Activated naive CD8-positive, alpha-beta T cell (primary cell): ENCODE results near the gene ZP4.
"Not testable (repeated sequence)": the region's sequence is repeated elsewhere in the genome, so short reads cannot be mapped to it uniquely, and the experiment has no call there.

ENCODE experiments used
- H3K27ac Mint-ChIP-seq: one replicate; pipeline ENCODE4 v1.8.0; 2021; ENCODE audit warnings: mixed read lengths
- H3K27me3 Mint-ChIP-seq: one replicate; pipeline ENCODE4 v1.8.0; 2021; ENCODE audit warnings: mixed read lengths
- H3K36me3 Mint-ChIP-seq: one replicate; pipeline ENCODE4 v1.8.0; 2021; ENCODE audit warnings: mixed read lengths
- H3K4me1 Mint-ChIP-seq: one replicate; pipeline ENCODE4 v1.8.0; 2021; ENCODE audit warnings: low read depth, mixed read lengths
- H3K4me3 Mint-ChIP-seq: one replicate; pipeline ENCODE4 v1.8.0; 2021; ENCODE audit warnings: mild to moderate bottlenecking, mixed read lengths
- H3K9me3 Mint-ChIP-seq: one replicate; pipeline ENCODE4 v1.8.0; 2021; ENCODE audit warnings: low read depth, mixed read lengths

ZP4 gene

GRCh38 chr1:237861944-237862343 is 28.8 kb downstream of the ZP4 start:
- H3K36me3 Mint-ChIP-seq, result no peaks in the 10 kb centered on the region
- H3K27ac Mint-ChIP-seq, result no peak overlapping the region
- peaks cover 2% of the 10 kb centered on the region for H3K4me1 Mint-ChIP-seq
- no peak overlapping the region for H3K4me3 Mint-ChIP-seq
- peaks cover 5% of the 10 kb centered on the region for H3K9me3 Mint-ChIP-seq
- H3K27me3 Mint-ChIP-seq, result peaks cover 4% of the 10 kb centered on the region

GRCh38 chr1:237858992-237859391 is 31.7 kb downstream of the ZP4 start:
- Mint-ChIP-seq H3K27ac (no peak overlapping the region), H3K9me3 (peaks cover 5% of the 10 kb centered on the region), H3K36me3 (no peaks in the 10 kb centered on the region), H3K4me1 (no peaks in the 10 kb centered on the region), H3K4me3 (no peak overlapping the region), H3K27me3 (peaks cover 2% of the 10 kb centered on the region)

GRCh38 chr1:237857455-237857854 is 33.3 kb downstream of the ZP4 start:
- H3K27ac Mint-ChIP-seq, result no peak overlapping the region
- peaks cover 2% of the 10 kb centered on the region for H3K27me3 Mint-ChIP-seq
- H3K36me3 Mint-ChIP-seq, result no peaks in the 10 kb centered on the region
- H3K4me1 Mint-ChIP-seq, result no peaks in the 10 kb centered on the region
- H3K9me3 Mint-ChIP-seq, result peaks cover 5% of the 10 kb centered on the region
- no peak overlapping the region for H3K4me3 Mint-ChIP-seq

- Mint-ChIP-seq H3K4me1 (no peaks in the 10 kb centered on the region), H3K27me3 (no peaks in the 10 kb centered on the region), H3K4me3 (no peak overlapping the region), H3K27ac (no peak overlapping the region), H3K36me3 (no peaks in the 10 kb centered on the region), H3K9me3 (peaks cover 4% of the 10 kb centered on the region)
These were observed 38.4 kb downstream of the ZP4 start for GRCh38 chr1:237852342-237852741.

GRCh38 chr1:237851210-237851845 is 39.4 kb downstream of the ZP4 start:
- no peaks in the 10 kb centered on the region for H3K27me3 Mint-ChIP-seq
- H3K36me3 Mint-ChIP-seq, result no peaks in the 10 kb centered on the region

GRCh38 chr1:237843516-237843915 is 47.2 kb downstream of the ZP4 start:
- not testable (repeated sequence) for H3K27me3 Mint-ChIP-seq, H3K36me3 Mint-ChIP-seq, H3K27ac Mint-ChIP-seq, H3K4me1 Mint-ChIP-seq, H3K4me3 Mint-ChIP-seq
- H3K9me3 Mint-ChIP-seq, result peaks cover 15% of the 10 kb centered on the region

More at GRCh38 chr1:237851210-237851845, 39.4 kb downstream of the ZP4 start:
- no peak overlapping the region for H3K4me3 Mint-ChIP-seq
- H3K4me1 Mint-ChIP-seq, result no peaks in the 10 kb centered on the region
- H3K27ac Mint-ChIP-seq, result no peak overlapping the region
- peaks cover 4% of the 10 kb centered on the region for H3K9me3 Mint-ChIP-seq

GRCh38 chr1:237841485-237841884 is 49.2 kb downstream of the ZP4 start:
- Mint-ChIP-seq H3K36me3 (no peaks in the 10 kb centered on the region), H3K4me3 (no peak overlapping the region), H3K27me3 (peaks cover 1% of the 10 kb centered on the region), H3K9me3 (peaks cover 15% of the 10 kb centered on the region), H3K4me1 (no peaks in the 10 kb centered on the region), H3K27ac (no peak overlapping the region)

- H3K9me3 Mint-ChIP-seq, result peaks cover 15% of the 10 kb centered on the region
- H3K4me3 Mint-ChIP-seq, result no peak overlapping the region
- peaks cover 1% of the 10 kb centered on the region for H3K27me3 Mint-ChIP-seq
- H3K27ac Mint-ChIP-seq, result no peak overlapping the region
- H3K4me1 Mint-ChIP-seq, result no peaks in the 10 kb centered on the region
- H3K36me3 Mint-ChIP-seq, result no peaks in the 10 kb centered on the region
These were observed 51.7 kb downstream of the ZP4 start for GRCh38 chr1:237838904-237839534.

GRCh38 chr1:237838320-237838719 is 52.4 kb downstream of the ZP4 start:
- Mint-ChIP-seq H3K36me3 (no peaks in the 10 kb centered on the region), H3K9me3 (peaks cover 15% of the 10 kb centered on the region), H3K4me1 (no peaks in the 10 kb centered on the region), H3K4me3 (no peak overlapping the region), H3K27me3 (peaks cover 1% of the 10 kb centered on the region), H3K27ac (no peak overlapping the region)

GRCh38 chr1:237834461-237834860 is 56.3 kb downstream of the ZP4 start:
- Mint-ChIP-seq H3K36me3 (no peaks in the 10 kb centered on the region), H3K4me1 (no peaks in the 10 kb centered on the region), H3K4me3 (no peak overlapping the region)

GRCh38 chr1:237834048-237834447 is 56.7 kb downstream of the ZP4 start:
- no peaks in the 10 kb centered on the region for H3K36me3 Mint-ChIP-seq
- H3K27ac Mint-ChIP-seq, result no peak overlapping the region
- no peaks in the 10 kb centered on the region for H3K9me3 Mint-ChIP-seq
- peaks cover 1% of the 10 kb centered on the region for H3K27me3 Mint-ChIP-seq
- H3K4me3 Mint-ChIP-seq, result no peak overlapping the region
- no peaks in the 10 kb centered on the region for H3K4me1 Mint-ChIP-seq

More at GRCh38 chr1:237834461-237834860, 56.3 kb downstream of the ZP4 start:
- no peak overlapping the region for H3K27ac Mint-ChIP-seq
- peaks cover 1% of the 10 kb centered on the region for H3K27me3 Mint-ChIP-seq
- no peaks in the 10 kb centered on the region for H3K9me3 Mint-ChIP-seq

- Mint-ChIP-seq H3K27ac (no peak overlapping the region), H3K27me3 (peaks cover 1% of the 10 kb centered on the region), H3K9me3 (no peaks in the 10 kb centered on the region), H3K4me1 (no peaks in the 10 kb centered on the region), H3K36me3 (no peaks in the 10 kb centered on the region), H3K4me3 (no peak overlapping the region)
These were observed 57.9 kb downstream of the ZP4 start for GRCh38 chr1:237832858-237833257.
